T47D (cell line): ENCODE results near the gene ZNF177.

Experiments used
- DNase-seq, 2 experiments: peaks; one replicate each; pipeline versions ENCODE4 v3.0.0 to v3.0.0-alpha.2; 2011 to 2012; ENCODE audit warnings: low read depth in 1 of 2, low spot score in 1 of 2
- JUND ChIP-seq: IDR thresholded peaks from 2 replicates; pipeline ENCODE4 v1.6.1; 2012; ENCODE audit warnings: low read depth
- in situ Hi-C: cut with HindIII; loops from 2 replicates; pipeline ENCODE4 v1.10.0; 2016; ENCODE audit warnings: low sequenced_read_pairs, low pct_unique_long_range_greater_than_20kb

The ZNF177 gene

GRCh38 chr19:9353011-9353410, 9.8 kb upstream of the ZNF177 start:
- in situ Hi-C loops = no loop called here
- no peak for TF ChIP-seq JUND
- DNase-seq = no peak

- in situ Hi-C loops = no loop called here
- no peak for TF ChIP-seq JUND
- no peak for DNase-seq
Measured at GRCh38 chr19:9354651-9355050, 8.2 kb upstream of the ZNF177 start.

GRCh38 chr19:9370738-9371619, 8.2 kb downstream of the ZNF177 start:
- in situ Hi-C loops = no loop called here
- no peak for TF ChIP-seq JUND
- no peak for DNase-seq

GRCh38 chr19:9381361-9381785, 18.6 kb downstream of the ZNF177 start:
- TF ChIP-seq JUND = no peak
- in situ Hi-C loops = no loop called here
- DNase-seq = peak in 1 of 2 experiments; percentile 4

GRCh38 chr19:9406798-9407352, 44.1 kb downstream of the ZNF177 start:
- no peak for TF ChIP-seq JUND
- in situ Hi-C loops = no loop called here

GRCh38 chr19:9407827-9408226, 45.0 kb downstream of the ZNF177 start:
- TF ChIP-seq JUND = no peak
- no peak for DNase-seq
- in situ Hi-C loops = no loop called here

More at GRCh38 chr19:9406798-9407352, 44.1 kb downstream of the ZNF177 start:
- DNase-seq = no peak

GRCh38 chr19:9413240-9413954, 50.6 kb downstream of the ZNF177 start:
- no peak for TF ChIP-seq JUND

GRCh38 chr19:9427941-9428340, 65.1 kb downstream of the ZNF177 start:
- no peak for TF ChIP-seq JUND

More at GRCh38 chr19:9413240-9413954, 50.6 kb downstream of the ZNF177 start:
- no peak for DNase-seq
- in situ Hi-C loops = no loop called here

GRCh38 chr19:9430444-9430843, 67.6 kb downstream of the ZNF177 start:
- TF ChIP-seq JUND = no peak
- in situ Hi-C loops = no loop called here
- DNase-seq = no peak

More at GRCh38 chr19:9427941-9428340, 65.1 kb downstream of the ZNF177 start:
- in situ Hi-C loops = no loop called here
- DNase-seq = no peak

GRCh38 chr19:9431475-9431874, 68.7 kb downstream of the ZNF177 start:
- in situ Hi-C loops = no loop called here
- DNase-seq = peak in 1 of 2 experiments; percentile 72
- no peak for TF ChIP-seq JUND
